22Rv1 (cell line): ENCODE measurements around the gene TGFBI.

Source experiments
- H3K27ac ChIP-seq: fragments of 450-650 bp; 2 replicates; pipeline ENCODE4 v1.5.1; 2017
- ZFX ChIP-seq: fragments of 450-650 bp; IDR thresholded peaks from 2 replicates; pipeline ENCODE4 v1.6.1; 2017; ENCODE audit warnings: antibody characterized with exemption, borderline replicate concordance
- TF ChIP-seq, protein P1 (sequence below): fragments of 450-650 bp; IDR thresholded peaks from 2 replicates; pipeline ENCODE4 v1.5.1; 2017; ENCODE audit warnings: mild to moderate bottlenecking

TGFBI gene

DNA sequence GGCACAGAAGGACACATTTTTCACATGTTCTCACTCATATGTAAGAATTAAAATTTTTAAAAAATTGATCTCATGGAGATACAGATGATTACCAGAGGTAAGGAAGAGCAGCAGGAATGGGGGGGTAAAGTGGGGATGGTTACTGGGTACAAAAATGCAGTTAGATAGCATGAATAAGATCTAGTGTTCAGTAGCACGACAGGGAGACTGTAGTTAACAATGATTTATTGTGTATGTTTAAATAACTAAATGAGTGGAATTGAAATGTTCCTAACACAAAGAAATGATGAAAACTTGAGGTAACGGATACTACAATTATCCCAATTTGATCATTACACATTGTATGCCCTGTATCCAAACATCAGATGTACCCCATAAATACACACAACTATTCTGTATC, 15.2 kb upstream of the TGFBI start:
- TF ChIP-seq ZFX, result no peak
- no peak overlapping the region for H3K27ac ChIP-seq

- H3K27ac ChIP-seq, result no peak overlapping the region
- TF ChIP-seq, protein P1, sequence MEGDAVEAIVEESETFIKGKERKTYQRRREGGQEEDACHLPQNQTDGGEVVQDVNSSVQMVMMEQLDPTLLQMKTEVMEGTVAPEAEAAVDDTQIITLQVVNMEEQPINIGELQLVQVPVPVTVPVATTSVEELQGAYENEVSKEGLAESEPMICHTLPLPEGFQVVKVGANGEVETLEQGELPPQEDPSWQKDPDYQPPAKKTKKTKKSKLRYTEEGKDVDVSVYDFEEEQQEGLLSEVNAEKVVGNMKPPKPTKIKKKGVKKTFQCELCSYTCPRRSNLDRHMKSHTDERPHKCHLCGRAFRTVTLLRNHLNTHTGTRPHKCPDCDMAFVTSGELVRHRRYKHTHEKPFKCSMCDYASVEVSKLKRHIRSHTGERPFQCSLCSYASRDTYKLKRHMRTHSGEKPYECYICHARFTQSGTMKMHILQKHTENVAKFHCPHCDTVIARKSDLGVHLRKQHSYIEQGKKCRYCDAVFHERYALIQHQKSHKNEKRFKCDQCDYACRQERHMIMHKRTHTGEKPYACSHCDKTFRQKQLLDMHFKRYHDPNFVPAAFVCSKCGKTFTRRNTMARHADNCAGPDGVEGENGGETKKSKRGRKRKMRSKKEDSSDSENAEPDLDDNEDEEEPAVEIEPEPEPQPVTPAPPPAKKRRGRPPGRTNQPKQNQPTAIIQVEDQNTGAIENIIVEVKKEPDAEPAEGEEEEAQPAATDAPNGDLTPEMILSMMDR, result no peak
- no peak for TF ChIP-seq ZFX
These were observed 14.5 kb upstream of the TGFBI start for GRCh38 chr5:136014049-136015002.

GRCh38 chr5:136015003-136015375, 13.8 kb upstream of the TGFBI start:
- H3K27ac ChIP-seq, result no peak overlapping the region
- no peak for TF ChIP-seq ZFX
- TF ChIP-seq, protein P1, result no peak

GRCh38 chr5:136015966-136016650, 12.7 kb upstream of the TGFBI start:
- no peak overlapping the region for H3K27ac ChIP-seq
- TF ChIP-seq ZFX, result no peak
- TF ChIP-seq, protein P1, result no peak

DNA sequence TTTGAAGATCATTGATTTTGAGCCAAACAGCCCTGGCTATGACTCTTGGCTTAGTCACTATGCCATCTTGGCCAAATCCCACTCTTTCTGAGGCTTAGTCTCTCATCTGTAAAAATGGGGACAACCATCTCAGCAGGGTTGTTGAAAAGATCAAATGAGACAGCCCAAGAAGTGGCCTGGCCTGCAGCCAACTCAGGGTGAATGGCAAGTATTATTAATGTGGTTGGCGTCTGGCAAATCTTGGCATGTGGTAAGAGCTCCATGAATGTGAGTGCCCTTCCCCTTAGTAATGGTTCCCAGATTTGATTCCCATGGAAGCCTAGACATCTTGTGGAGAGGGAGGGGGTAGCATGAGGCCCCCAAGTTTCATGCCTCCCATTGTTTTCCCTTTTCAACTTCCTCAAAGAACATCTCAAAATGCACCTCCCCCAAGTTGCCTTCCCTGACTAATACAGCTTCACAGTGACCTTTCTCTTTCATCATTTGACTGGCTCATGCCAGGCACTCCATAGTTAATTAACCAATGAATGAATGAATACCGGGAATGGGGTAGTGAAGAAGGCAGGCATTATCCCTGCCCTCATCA, 11.8 kb upstream of the TGFBI start:
- H3K27ac ChIP-seq, result no peak overlapping the region
- TF ChIP-seq, protein P1, result no peak
- no peak for TF ChIP-seq ZFX

DNA sequence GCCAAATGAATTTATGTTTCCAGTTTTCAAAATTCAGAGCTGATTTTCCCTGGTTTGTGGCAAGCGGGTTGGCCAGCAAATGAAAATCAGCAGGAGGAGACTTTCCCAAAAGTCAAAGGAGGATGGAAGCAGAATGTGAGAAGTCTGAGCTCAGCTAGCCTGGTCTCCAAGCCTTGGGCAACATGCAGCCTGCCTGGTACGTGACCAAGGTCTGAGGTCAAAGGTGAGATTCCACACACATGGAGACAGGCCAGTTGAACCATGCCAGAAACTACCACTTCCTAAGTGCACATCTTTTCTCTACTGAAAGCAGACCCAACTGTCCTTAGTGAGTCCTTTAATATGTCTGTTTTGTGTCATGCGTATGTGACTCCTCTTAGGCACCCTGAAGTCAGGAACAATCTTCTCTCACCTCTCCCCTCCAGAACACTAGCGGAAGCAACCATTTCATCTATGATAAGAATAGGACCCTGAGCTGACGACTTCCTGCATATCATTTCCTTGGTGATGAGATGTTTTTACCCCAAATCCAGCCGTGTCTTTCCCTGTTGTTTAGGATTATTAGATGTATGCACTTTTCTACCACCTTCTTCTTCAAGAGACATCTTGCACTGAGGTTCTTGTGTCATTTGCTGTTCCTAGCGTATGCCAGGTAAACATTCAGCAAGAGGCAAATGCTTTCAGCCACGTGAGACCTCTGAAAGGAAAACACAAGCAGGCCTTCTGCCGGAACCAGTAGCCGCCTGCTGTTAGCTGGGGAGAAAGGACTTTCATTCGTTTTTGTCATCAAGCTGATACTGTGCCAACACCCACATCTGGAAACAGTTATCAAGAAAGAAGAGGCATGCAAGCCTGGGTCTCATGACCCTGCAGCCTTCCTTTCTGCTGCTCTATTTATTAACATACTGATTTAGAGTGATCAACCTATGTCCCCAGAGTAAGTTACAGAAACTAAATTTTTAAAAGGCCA, 9.7 kb upstream of the TGFBI start:
- no peak overlapping the region for H3K27ac ChIP-seq
- TF ChIP-seq ZFX, result no peak
- TF ChIP-seq, protein P1, result no peak

DNA sequence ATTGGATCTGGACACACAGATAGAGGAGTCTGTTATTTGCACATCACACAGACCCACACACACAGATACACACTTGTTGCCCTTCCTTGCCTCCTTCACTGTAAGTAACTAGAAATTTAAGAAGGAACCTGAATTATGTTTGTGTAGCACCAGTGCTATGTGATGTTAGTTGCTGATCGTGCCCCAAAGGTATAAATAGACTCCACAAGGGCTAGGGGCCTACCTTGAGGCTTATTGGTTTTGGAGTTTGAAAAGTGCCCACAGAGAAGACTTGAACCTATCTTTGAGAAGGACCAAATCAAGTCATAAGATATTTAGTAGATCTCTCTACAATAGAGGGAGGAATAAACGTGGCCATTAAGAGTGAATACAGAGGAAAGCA, 8.8 kb upstream of the TGFBI start:
- H3K27ac ChIP-seq, result no peak overlapping the region
- TF ChIP-seq, protein P1, result no peak
- no peak for TF ChIP-seq ZFX
